Measurements from ENCODE around the gene EFNA1.
"Not testable (repeated sequence)": the region's sequence is repeated elsewhere in the genome, so short reads cannot be mapped to it uniquely, and the experiment has no call there.

GRCh38 chr1:155168105-155168445 lies 40.4 kb downstream of the EFNA1 start:
- TF ChIP-seq SIN3A (IDR thresholded peaks at IDR 0.05; ENCODE audit: borderline replicate concordance, low read depth, low read length); FOXJ3 (CRISPR knock-in tag; IDR thresholded peaks at IDR 0.05); CTCF (IDR thresholded peaks at IDR 0.05); EP300 (IDR thresholded peaks at IDR 0.05; ENCODE audit: borderline replicate concordance in 1 of 2, low read depth in 1 of 2, low read length in 1 of 2); MAX (IDR thresholded peaks at IDR 0.05; ENCODE audit: low read depth); EZH2phosphoT487 (IDR thresholded peaks at IDR 0.05; ENCODE audit: borderline replicate concordance, low read depth); REST (IDR thresholded peaks at IDR 0.05; ENCODE audit: low read depth, low read length); GABPA (IDR thresholded peaks at IDR 0.05; ENCODE audit: low read depth); SMC3 (IDR thresholded peaks at IDR 0.05; ENCODE audit: low read depth, low read length); POLR2AphosphoS5 (IDR thresholded peaks at IDR 0.05; ENCODE audit: low read depth, low read length); RAD21 (IDR thresholded peaks at IDR 0.05; ENCODE audit: low read length); TAF1 (IDR thresholded peaks at IDR 0.05; ENCODE audit: borderline replicate concordance, low read depth, low read length); USF1 (IDR thresholded peaks at IDR 0.05; ENCODE audit: borderline replicate concordance, low read depth): not testable (repeated sequence)

All from SK-N-SH (cell line).